Osteoblast (primary cell): Measurements from ENCODE around the gene FZD8. TPM values are rescaled to one million over a fixed set of nuclear protein-coding genes. Genes with fewer than 3 reads are reported as not detected.
A peak's percentile ranks its signal among the peaks of the same experiment; 100 is the strongest.

ENCODE experiments used
- DNase-seq: peaks from one replicate; pipeline ENCODE4 v3.0.0; 2011; ENCODE audit warnings: low spot score, mixed read lengths; ENCODE audit not compliant: insufficient read length; ENCODE audit errors: missing footprints
- H2AFZ ChIP-seq: 2 replicates; pipeline ENCODE4 v1.6.0; 2011; ENCODE audit warnings: mild to moderate bottlenecking, low read length
- H3K27ac ChIP-seq: 2 replicates; pipeline ENCODE4 v1.5.1; 2011; ENCODE audit warnings: mild to moderate bottlenecking, low read depth, low read length, moderate library complexity
- H3K27me3 ChIP-seq: 2 replicates; pipeline ENCODE4 v1.6.0; 2012; ENCODE audit warnings: mild to moderate bottlenecking, control low read depth, inconsistent platforms, low read length, moderate library complexity; ENCODE audit not compliant: insufficient read depth
- H3K36me3 ChIP-seq: 2 replicates; pipeline ENCODE4 v1.5.1; 2011; ENCODE audit warnings: mild to moderate bottlenecking, low read length, control low read depth, moderate library complexity; ENCODE audit not compliant: insufficient read depth
- H3K4me1 ChIP-seq: 2 replicates; pipeline ENCODE4 v1.5.1; 2011; ENCODE audit warnings: mild to moderate bottlenecking, low read length, control low read depth, moderate library complexity; ENCODE audit not compliant: insufficient read depth
- H3K4me2 ChIP-seq: 2 replicates; pipeline ENCODE4 v1.6.0; 2011; ENCODE audit warnings: mild to moderate bottlenecking, low read length; ENCODE audit not compliant: insufficient read depth
- H3K4me3 ChIP-seq: fragments of 200-600 bp; sonication (generic); 3 replicates; pipeline ENCODE4 v1.5.1; 2012; ENCODE audit warnings: mild to moderate bottlenecking, low read length, inconsistent platforms; ENCODE audit not compliant: insufficient read depth
- H3K79me2 ChIP-seq: 2 replicates; pipeline ENCODE4 v1.6.0; 2012; ENCODE audit warnings: mild to moderate bottlenecking, low read length, control low read depth, inconsistent platforms; ENCODE audit not compliant: insufficient read depth
- H3K9me3 ChIP-seq: 2 replicates; pipeline ENCODE4 v1.5.1; 2011; ENCODE audit warnings: low read depth, low read length, control low read depth
- H4K20me1 ChIP-seq: 2 replicates; pipeline ENCODE4 v1.6.0; 2012; ENCODE audit warnings: mild to moderate bottlenecking, low read length, control low read depth; ENCODE audit not compliant: insufficient read depth
- CTCF ChIP-seq: IDR thresholded peaks from 2 replicates; pipeline ENCODE4 v1.5.1; 2011; ENCODE audit warnings: mild to moderate bottlenecking, low read depth, low read length, moderate library complexity; ENCODE audit errors: extremely low read depth
- total RNA-seq: library from RNA; depleted of rRNA; stranded (reverse); fragments of >200 nt; gene quantifications from 2 replicates; pipeline ENCODE4 v1.2.3, GENCODE V29; 2012

Gene FZD8
- total RNA-seq, 1 donor = 15.2 TPM

DNA sequence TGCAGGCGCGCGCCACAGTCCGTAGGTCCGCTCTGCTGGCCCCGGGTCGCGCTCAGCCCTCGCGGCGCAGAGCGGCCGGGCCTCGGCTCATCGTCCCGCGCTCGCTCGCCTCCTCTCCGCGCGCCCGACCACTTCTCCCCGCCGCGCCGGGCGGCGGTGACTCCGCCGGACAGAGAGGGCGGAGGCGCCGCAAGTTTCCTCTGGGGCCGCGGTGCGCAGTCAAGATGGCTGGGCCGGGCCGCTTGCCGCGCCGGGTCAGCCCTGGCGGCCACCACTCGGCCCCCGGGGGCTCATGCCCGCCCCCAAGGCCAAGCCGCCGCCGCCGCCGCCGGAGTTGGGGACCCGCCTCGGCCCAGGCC lies 441 bp downstream of the FZD8 start:
- Histone ChIP-seq H3K27ac (no peak overlapping the region), H2AFZ (peak overlapping the region; percentile 97), H3K79me2 (peaks cover 14% of the 10 kb centered on the region), H3K9me3 (no peaks in the 10 kb centered on the region), H3K4me1 (peaks cover 29% of the 10 kb centered on the region), H3K4me2 (peak overlapping the region; percentile 98), H4K20me1 (no peaks in the 10 kb centered on the region), H3K4me3 (peak overlapping the region; percentile 80), H3K27me3 (no peaks in the 10 kb centered on the region), H3K36me3 (no peaks in the 10 kb centered on the region)
- no peak for TF ChIP-seq CTCF
- peak; percentile 96 for DNase-seq

GRCh38 chr10:35640951-35641675 lies 983 bp downstream of the FZD8 start:
- H3K4me2 ChIP-seq = peak overlapping the region; percentile 98
- TF ChIP-seq CTCF = no peak
- H2AFZ ChIP-seq = peak overlapping the region; percentile 77
- H3K4me1 ChIP-seq = peaks cover 29% of the 10 kb centered on the region
- DNase-seq = peak; percentile 95
- peak overlapping the region; percentile 80 for H3K4me3 ChIP-seq
- no peak overlapping the region for H3K27ac ChIP-seq
- H3K9me3 ChIP-seq = no peaks in the 10 kb centered on the region
- peaks cover 14% of the 10 kb centered on the region for H3K79me2 ChIP-seq
- no peaks in the 10 kb centered on the region for H3K36me3 ChIP-seq
- H4K20me1 ChIP-seq = no peaks in the 10 kb centered on the region
- no peaks in the 10 kb centered on the region for H3K27me3 ChIP-seq

GRCh38 chr10:35640474-35640873 lies 1.6 kb downstream of the FZD8 start:
- Histone ChIP-seq H3K4me1 (peaks cover 29% of the 10 kb centered on the region), H3K36me3 (no peaks in the 10 kb centered on the region), H4K20me1 (no peaks in the 10 kb centered on the region), H3K9me3 (no peaks in the 10 kb centered on the region), H3K4me2 (peak overlapping the region; percentile 87), H3K4me3 (peak overlapping the region; percentile 74), H3K27me3 (no peaks in the 10 kb centered on the region), H2AFZ (peak overlapping the region; percentile 87), H3K79me2 (peaks cover 14% of the 10 kb centered on the region), H3K27ac (no peak overlapping the region)
- TF ChIP-seq CTCF = peak; percentile 21
- DNase-seq = peak; percentile 96

- Histone ChIP-seq H3K4me2 (peak overlapping the region; percentile 87), H3K27ac (no peak overlapping the region), H3K4me3 (peak overlapping the region; percentile 74), H3K36me3 (no peaks in the 10 kb centered on the region), H3K79me2 (peaks cover 14% of the 10 kb centered on the region), H3K27me3 (no peaks in the 10 kb centered on the region), H3K9me3 (no peaks in the 10 kb centered on the region), H3K4me1 (peaks cover 29% of the 10 kb centered on the region), H4K20me1 (no peaks in the 10 kb centered on the region), H2AFZ (peak overlapping the region; percentile 79)
- DNase-seq = peak; percentile 87
- TF ChIP-seq CTCF = no peak
These were observed 2.2 kb downstream of the FZD8 start for GRCh38 chr10:35639728-35640401.
